ENCODE data around the gene IKBIP.
A peak's percentile ranks its signal among the peaks of the same experiment; 100 is the strongest.
"Not testable (repeated sequence)": the region's sequence is repeated elsewhere in the genome, so short reads cannot be mapped to it uniquely, and the experiment has no call there.

IKBIP gene

GRCh38 chr12:98637068-98637467 lies 7.5 kb downstream of the IKBIP start:
- DNase-seq (ENCODE audit: low spot score) = no peak

GRCh38 chr12:98635657-98636323 lies 8.8 kb downstream of the IKBIP start:
- DNase-seq (ENCODE audit: low spot score) = no peak

GRCh38 chr12:98618952-98619351 lies 25.6 kb downstream of the IKBIP start:
- DNase-seq (ENCODE audit: low spot score) = no peak

- DNase-seq (ENCODE audit: low spot score) = no peak
These were observed 31.8 kb downstream of the IKBIP start for GRCh38 chr12:98612696-98613334.

- DNase-seq (ENCODE audit: low spot score) = no peak
These were observed 34.0 kb downstream of the IKBIP start for GRCh38 chr12:98610596-98610995.

- DNase-seq (ENCODE audit: low spot score) = no peak
These were observed 38.1 kb downstream of the IKBIP start for GRCh38 chr12:98606359-98606988.

- no peak for DNase-seq (ENCODE audit: low spot score)
These were observed 42.7 kb downstream of the IKBIP start for GRCh38 chr12:98601924-98602323.

GRCh38 chr12:98597313-98597712 lies 47.3 kb downstream of the IKBIP start:
- not testable (repeated sequence) for DNase-seq (ENCODE audit: low spot score)

- no peak for DNase-seq (ENCODE audit: low spot score)
These were observed 49.2 kb downstream of the IKBIP start for GRCh38 chr12:98595243-98595988.

- peak; percentile 29 for DNase-seq (ENCODE audit: low spot score)
These were observed 50.3 kb downstream of the IKBIP start for GRCh38 chr12:98594050-98594835.

GRCh38 chr12:98593351-98594049 lies 51.1 kb downstream of the IKBIP start, which contains the start of gene SLC25A3:
Gene SLC25A3 (plus strand): TSS chr12:98593686. CDS start chr12:98593979, 293 bp downstream.
- peak; percentile 99 for DNase-seq (ENCODE audit: low spot score)

- DNase-seq (ENCODE audit: low spot score) = no peak
These were observed 51.7 kb downstream of the IKBIP start for GRCh38 chr12:98592825-98593322.

GRCh38 chr12:98591209-98591608 lies 53.4 kb downstream of the IKBIP start:
- no peak for DNase-seq (ENCODE audit: low spot score)

GRCh38 chr12:98587084-98587483 lies 57.5 kb downstream of the IKBIP start:
- no peak for DNase-seq (ENCODE audit: low spot score)

GRCh38 chr12:98582093-98582492 lies 62.5 kb downstream of the IKBIP start:
- DNase-seq (ENCODE audit: low spot score) = no peak

GRCh38 chr12:98581101-98581500 lies 63.5 kb downstream of the IKBIP start:
- no peak for DNase-seq (ENCODE audit: low spot score)

- no peak for DNase-seq (ENCODE audit: low spot score)
These were observed 63.9 kb downstream of the IKBIP start for GRCh38 chr12:98580695-98581094.

- no peak for DNase-seq (ENCODE audit: low spot score)
These were observed 64.8 kb downstream of the IKBIP start for GRCh38 chr12:98579835-98580234.

GRCh38 chr12:98579347-98579746 lies 65.2 kb downstream of the IKBIP start:
- DNase-seq (ENCODE audit: low spot score) = no peak

GRCh38 chr12:98578821-98579220 lies 65.8 kb downstream of the IKBIP start:
- no peak for DNase-seq (ENCODE audit: low spot score)

- no peak for DNase-seq (ENCODE audit: low spot score)
These were observed 66.2 kb downstream of the IKBIP start for GRCh38 chr12:98578392-98578791.

Measured in putamen (tissue), 1 donor.